ENCODE measurements around the gene LRRC72. TPM values are rescaled to one million over a fixed set of nuclear protein-coding genes. Genes with fewer than 3 reads are reported as not detected.

LRRC72 gene
- total RNA-seq, 1 donor from 2014 or later: not detected

- Mint-ChIP-seq H3K4me1 (ENCODE audit: low read depth, unreplicated experiment) (no peaks in the 10 kb centered on the region), H3K27me3 (ENCODE audit: low read depth, unreplicated experiment) (no peaks in the 10 kb centered on the region), H3K36me3 (ENCODE audit: low read depth, unreplicated experiment) (no peaks in the 10 kb centered on the region), H3K4me3 (ENCODE audit: unreplicated experiment) (no peak overlapping the region), H3K9me3 (ENCODE audit: unreplicated experiment) (no peaks in the 10 kb centered on the region), H3K27ac (ENCODE audit: unreplicated experiment) (no peak overlapping the region)
- Histone ChIP-seq H3K27me3 (ENCODE audit: insufficient read depth, low read length) (no peaks in the 10 kb centered on the region), H3K79me2 (ENCODE audit: insufficient read depth, low read length) (no peaks in the 10 kb centered on the region), H3K9me3 (ENCODE audit: insufficient read depth, low read depth, low read length) (no peaks in the 10 kb centered on the region), H3K4me2 (ENCODE audit: low read length) (no peak overlapping the region), H3K4me3 (ENCODE audit: insufficient read depth, low read depth, low read length) (no peak overlapping the region), H2AFZ (ENCODE audit: low read depth, low read length) (no peak overlapping the region), H3K4me1 (ENCODE audit: insufficient read depth, low read length) (no peaks in the 10 kb centered on the region), H3K36me3 (ENCODE audit: insufficient read depth, low read length) (no peaks in the 10 kb centered on the region), H4K20me1 (ENCODE audit: insufficient read depth, low read length) (no peaks in the 10 kb centered on the region), H3K9ac (ENCODE audit: low read length) (no peak overlapping the region), H3K27ac (ENCODE audit: low read depth, low read length) (no peak overlapping the region)
- no peak for DNase-seq (ENCODE audit: low read depth)
- FAIRE-seq: no peak
- TF ChIP-seq CTCF (IDR thresholded peaks at IDR 0.05; ENCODE audit: insufficient read depth, low read depth, low read length) (no peak), EZH2 (IDR thresholded peaks at IDR 0.05; ENCODE audit: insufficient read depth, low read length) (no peak)
These were observed 29.7 kb downstream of the LRRC72 start for GRCh38 chr7:16556359-16556758.

- Histone ChIP-seq H4K20me1 (ENCODE audit: insufficient read depth, low read length) (no peaks in the 10 kb centered on the region), H3K4me1 (ENCODE audit: insufficient read depth, low read length) (no peaks in the 10 kb centered on the region), H3K4me2 (ENCODE audit: low read length) (no peak overlapping the region), H3K9ac (ENCODE audit: low read length) (no peak overlapping the region), H3K9me3 (ENCODE audit: insufficient read depth, low read depth, low read length) (no peaks in the 10 kb centered on the region), H2AFZ (ENCODE audit: low read depth, low read length) (no peak overlapping the region), H3K79me2 (ENCODE audit: insufficient read depth, low read length) (no peaks in the 10 kb centered on the region), H3K4me3 (ENCODE audit: insufficient read depth, low read depth, low read length) (no peak overlapping the region), H3K27me3 (ENCODE audit: insufficient read depth, low read length) (no peaks in the 10 kb centered on the region), H3K36me3 (ENCODE audit: insufficient read depth, low read length) (no peaks in the 10 kb centered on the region), H3K27ac (ENCODE audit: low read depth, low read length) (no peak overlapping the region)
- Mint-ChIP-seq H3K9me3 (ENCODE audit: unreplicated experiment) (no peaks in the 10 kb centered on the region), H3K27me3 (ENCODE audit: low read depth, unreplicated experiment) (no peaks in the 10 kb centered on the region), H3K27ac (ENCODE audit: unreplicated experiment) (no peak overlapping the region), H3K4me1 (ENCODE audit: low read depth, unreplicated experiment) (no peaks in the 10 kb centered on the region), H3K36me3 (ENCODE audit: low read depth, unreplicated experiment) (no peaks in the 10 kb centered on the region), H3K4me3 (ENCODE audit: unreplicated experiment) (no peak overlapping the region)
- DNase-seq (ENCODE audit: low read depth) (no peak), FAIRE-seq (no peak)
- TF ChIP-seq CTCF (IDR thresholded peaks at IDR 0.05; ENCODE audit: insufficient read depth, low read depth, low read length): no peak
- TF ChIP-seq EZH2 (IDR thresholded peaks at IDR 0.05; ENCODE audit: insufficient read depth, low read length): no peak
These were observed 32.2 kb downstream of the LRRC72 start for GRCh38 chr7:16558761-16559302.

- H3K79me2 ChIP-seq (ENCODE audit: insufficient read depth, low read length): no peaks in the 10 kb centered on the region
- H3K9me3 Mint-ChIP-seq (ENCODE audit: unreplicated experiment): no peaks in the 10 kb centered on the region
- H3K4me1 ChIP-seq (ENCODE audit: insufficient read depth, low read length): no peaks in the 10 kb centered on the region
- no peaks in the 10 kb centered on the region for H4K20me1 ChIP-seq (ENCODE audit: insufficient read depth, low read length)
- no peaks in the 10 kb centered on the region for H3K9me3 ChIP-seq (ENCODE audit: insufficient read depth, low read depth, low read length)
- H3K27me3 Mint-ChIP-seq (ENCODE audit: low read depth, unreplicated experiment): no peaks in the 10 kb centered on the region
- no peaks in the 10 kb centered on the region for H3K27me3 ChIP-seq (ENCODE audit: insufficient read depth, low read length)
- no peaks in the 10 kb centered on the region for H3K36me3 ChIP-seq (ENCODE audit: insufficient read depth, low read length)
- H3K4me3 Mint-ChIP-seq (ENCODE audit: unreplicated experiment): no peak overlapping the region
- TF ChIP-seq CTCF (IDR thresholded peaks at IDR 0.05; ENCODE audit: insufficient read depth, low read depth, low read length) (no peak), EZH2 (IDR thresholded peaks at IDR 0.05; ENCODE audit: insufficient read depth, low read length) (no peak)
- no peak overlapping the region for H2AFZ ChIP-seq (ENCODE audit: low read depth, low read length)
- no peaks in the 10 kb centered on the region for H3K36me3 Mint-ChIP-seq (ENCODE audit: low read depth, unreplicated experiment)
- no peak overlapping the region for H3K27ac Mint-ChIP-seq (ENCODE audit: unreplicated experiment)
- DNase-seq (ENCODE audit: low read depth): no peak
- H3K4me2 ChIP-seq (ENCODE audit: low read length): no peak overlapping the region
- no peak overlapping the region for H3K9ac ChIP-seq (ENCODE audit: low read length)
- no peaks in the 10 kb centered on the region for H3K4me1 Mint-ChIP-seq (ENCODE audit: low read depth, unreplicated experiment)
- no peak overlapping the region for H3K27ac ChIP-seq (ENCODE audit: low read depth, low read length)
- no peak overlapping the region for H3K4me3 ChIP-seq (ENCODE audit: insufficient read depth, low read depth, low read length)
- no peak for FAIRE-seq
These were observed 33.0 kb downstream of the LRRC72 start for GRCh38 chr7:16559497-16560179.

Measured in astrocyte (in vitro differentiated cells and primary cell).